ENCODE results near the gene HS2ST1.

DNA sequence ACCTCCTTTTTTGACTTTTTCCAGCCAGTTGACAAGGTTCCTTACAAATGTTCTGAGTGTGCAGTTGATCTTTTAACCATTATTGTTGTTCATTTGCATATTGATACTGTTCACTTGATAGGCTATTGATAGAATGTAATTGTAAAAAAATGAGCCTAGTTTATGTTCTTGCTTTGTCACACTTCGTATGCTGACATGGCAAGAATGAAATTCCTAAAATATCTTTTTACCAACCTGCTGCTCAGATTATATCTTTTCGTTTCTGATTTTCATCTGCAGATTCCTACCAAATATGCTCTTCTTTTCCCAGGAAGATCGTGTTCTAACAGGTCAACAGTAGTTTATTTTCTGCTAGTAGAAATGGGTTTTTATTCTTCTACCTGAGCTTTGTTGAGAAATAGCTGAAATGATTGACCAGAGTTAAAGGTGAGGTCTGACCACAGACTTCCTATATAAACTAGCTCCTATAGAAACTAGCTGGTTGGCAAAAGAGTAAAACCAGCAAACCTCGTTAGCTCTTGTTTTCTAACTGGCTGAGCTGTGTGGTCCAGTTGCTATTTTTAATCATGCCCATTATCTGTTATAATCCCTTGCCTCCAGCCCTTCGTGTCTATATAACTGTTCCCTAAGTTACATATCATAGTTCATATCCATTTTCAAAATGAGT is 174.8 kb downstream of the HS2ST1 start:
- no peak for TF ChIP-seq POLR2A (IDR thresholded peaks at IDR 0.05)
- TF ChIP-seq, protein P1, sequence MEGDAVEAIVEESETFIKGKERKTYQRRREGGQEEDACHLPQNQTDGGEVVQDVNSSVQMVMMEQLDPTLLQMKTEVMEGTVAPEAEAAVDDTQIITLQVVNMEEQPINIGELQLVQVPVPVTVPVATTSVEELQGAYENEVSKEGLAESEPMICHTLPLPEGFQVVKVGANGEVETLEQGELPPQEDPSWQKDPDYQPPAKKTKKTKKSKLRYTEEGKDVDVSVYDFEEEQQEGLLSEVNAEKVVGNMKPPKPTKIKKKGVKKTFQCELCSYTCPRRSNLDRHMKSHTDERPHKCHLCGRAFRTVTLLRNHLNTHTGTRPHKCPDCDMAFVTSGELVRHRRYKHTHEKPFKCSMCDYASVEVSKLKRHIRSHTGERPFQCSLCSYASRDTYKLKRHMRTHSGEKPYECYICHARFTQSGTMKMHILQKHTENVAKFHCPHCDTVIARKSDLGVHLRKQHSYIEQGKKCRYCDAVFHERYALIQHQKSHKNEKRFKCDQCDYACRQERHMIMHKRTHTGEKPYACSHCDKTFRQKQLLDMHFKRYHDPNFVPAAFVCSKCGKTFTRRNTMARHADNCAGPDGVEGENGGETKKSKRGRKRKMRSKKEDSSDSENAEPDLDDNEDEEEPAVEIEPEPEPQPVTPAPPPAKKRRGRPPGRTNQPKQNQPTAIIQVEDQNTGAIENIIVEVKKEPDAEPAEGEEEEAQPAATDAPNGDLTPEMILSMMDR (IDR thresholded peaks at IDR 0.05) = no peak
